DOHH2 (cell line): ENCODE results near the gene ST3GAL3.

Experiments used
- H3F3A ChIP-seq: fragments of 200-600 bp; sonication (generic), shearing (Covaris generic); 2 replicates; pipeline ENCODE4 v1.6.0; 2016; ENCODE audit warnings: antibody characterized with exemption, mild to moderate bottlenecking; ENCODE audit not compliant: control insufficient read depth, insufficient read depth
- H3K27ac ChIP-seq: fragments of 200-600 bp; sonication (generic); 2 replicates; pipeline ENCODE4 v1.5.1; 2014; ENCODE audit warnings: low read depth, mild to moderate bottlenecking, low read length, moderate library complexity
- H3K27me3 ChIP-seq: fragments of 200-600 bp; sonication (generic); 2 replicates; pipeline ENCODE4 v1.6.1; 2014; ENCODE audit warnings: mild to moderate bottlenecking, low read length, mixed read lengths; ENCODE audit not compliant: control insufficient read depth
- H3K36me3 ChIP-seq: fragments of 200-600 bp; sonication (generic); 2 replicates; pipeline ENCODE4 v1.6.1; 2014; ENCODE audit warnings: mild to moderate bottlenecking, low read length, moderate library complexity, mixed read lengths; ENCODE audit not compliant: control insufficient read depth
- H3K4me1 ChIP-seq: fragments of 200-600 bp; sonication (generic); 2 replicates; pipeline ENCODE4 v1.6.1; 2014; ENCODE audit warnings: mild to moderate bottlenecking, low read length, mixed read lengths; ENCODE audit not compliant: control insufficient read depth
- H3K4me2 ChIP-seq: fragments of 200-600 bp; sonication (generic); 2 replicates; pipeline ENCODE4 v1.6.0; 2014; ENCODE audit warnings: mild to moderate bottlenecking, low read length, moderate library complexity
- H3K4me3 ChIP-seq: fragments of 200-600 bp; sonication (generic); 2 replicates; pipeline ENCODE4 v1.5.1; 2014; ENCODE audit warnings: mild to moderate bottlenecking, low read length, mixed read lengths
- H3K79me2 ChIP-seq: fragments of 200-600 bp; sonication (generic); 2 replicates; pipeline ENCODE4 v1.6.1; 2014; ENCODE audit warnings: mild to moderate bottlenecking, low read length, mixed read lengths; ENCODE audit not compliant: control insufficient read depth
- H3K9me2 ChIP-seq: fragments of 200-600 bp; sonication (generic); replicated peaks from 2 replicates; pipeline ENCODE4 v1.6.1; 2014; ENCODE audit warnings: mild to moderate bottlenecking, low read length, mixed read lengths; ENCODE audit not compliant: control insufficient read depth
- H3K9me3 ChIP-seq: fragments of 200-600 bp; sonication (generic); 2 replicates; pipeline ENCODE4 v1.6.1; 2014; ENCODE audit warnings: antibody characterized with exemption, low read length, mixed read lengths; ENCODE audit not compliant: control insufficient read depth, insufficient read depth
- H4K20me1 ChIP-seq: fragments of 200-600 bp; sonication (generic); 2 replicates; pipeline ENCODE4 v1.6.0; 2014; ENCODE audit warnings: low read depth, mild to moderate bottlenecking, antibody characterized with exemption, low read length, moderate library complexity; ENCODE audit not compliant: control insufficient read depth, insufficient read depth
- CTCF ChIP-seq: fragments of 200-600 bp; sonication (generic); IDR thresholded peaks from one replicate; pipeline ENCODE4 v1.5.1; 2014; ENCODE audit warnings: antibody characterized with exemption, mild to moderate bottlenecking, low read depth, low read length; ENCODE audit not compliant: poor library complexity, severe bottlenecking
- EZH2phosphoT487 ChIP-seq: fragments of 200-600 bp; sonication (generic); IDR thresholded peaks from 2 replicates; pipeline ENCODE4 v1.6.1; 2017; ENCODE audit warnings: borderline replicate concordance, mild to moderate bottlenecking, antibody characterized with exemption, low read length, moderate library complexity, mixed read lengths

The ST3GAL3 gene

GRCh38 chr1:43800771-43801170, 93.4 kb downstream of the ST3GAL3 start:
- Histone ChIP-seq H3K36me3 (no peaks in the 10 kb centered on the region; the same call in 1 of the 2 replicates), H4K20me1 (no peaks in the 10 kb centered on the region), H3K79me2 (no peaks in the 10 kb centered on the region), H3K27ac (no peak overlapping the region), H3K4me2 (no peak overlapping the region), H3K9me3 (no peaks in the 10 kb centered on the region), H3K4me1 (no peaks in the 10 kb centered on the region), H3K9me2 (no peaks in the 10 kb centered on the region), H3F3A (no peaks in the 10 kb centered on the region), H3K4me3 (no peak overlapping the region), H3K27me3 (no peaks in the 10 kb centered on the region)
- TF ChIP-seq CTCF (no peak), EZH2phosphoT487 (no peak)

- no peaks in the 10 kb centered on the region for H3K9me2 ChIP-seq
- H3K4me1 ChIP-seq: no peaks in the 10 kb centered on the region
- no peak overlapping the region for H3K4me2 ChIP-seq
- H3K9me3 ChIP-seq: no peaks in the 10 kb centered on the region
- H3K79me2 ChIP-seq: no peaks in the 10 kb centered on the region
- H3F3A ChIP-seq: no peaks in the 10 kb centered on the region
- no peaks in the 10 kb centered on the region for H3K27me3 ChIP-seq
- H3K4me3 ChIP-seq: no peak overlapping the region
- TF ChIP-seq CTCF: no peak
- no peak for TF ChIP-seq EZH2phosphoT487
- H3K27ac ChIP-seq: no peak overlapping the region
- H4K20me1 ChIP-seq: no peaks in the 10 kb centered on the region
- H3K36me3 ChIP-seq: no peaks in the 10 kb centered on the region; the same call in 1 of the 2 replicates
These were observed 93.9 kb downstream of the ST3GAL3 start for GRCh38 chr1:43801203-43801602.

GRCh38 chr1:43802356-43802980, 95.1 kb downstream of the ST3GAL3 start:
- H3K4me3 ChIP-seq: no peak overlapping the region
- no peaks in the 10 kb centered on the region for H3F3A ChIP-seq
- no peaks in the 10 kb centered on the region for H3K4me1 ChIP-seq
- H3K27ac ChIP-seq: no peak overlapping the region
- H3K9me3 ChIP-seq: no peaks in the 10 kb centered on the region
- H3K27me3 ChIP-seq: no peaks in the 10 kb centered on the region
- H3K4me2 ChIP-seq: no peak overlapping the region
- H3K9me2 ChIP-seq: no peaks in the 10 kb centered on the region
- H3K36me3 ChIP-seq: no peaks in the 10 kb centered on the region; the same call in 1 of the 2 replicates
- no peaks in the 10 kb centered on the region for H4K20me1 ChIP-seq
- no peaks in the 10 kb centered on the region for H3K79me2 ChIP-seq
- TF ChIP-seq CTCF: no peak
- TF ChIP-seq EZH2phosphoT487: no peak
